H1 (cell line): ENCODE measurements around the gene PTPA. TPM values are rescaled to one million over a fixed set of nuclear protein-coding genes. Genes with fewer than 3 reads are reported as not detected.

Experiments
- CBX5 ChIP-seq: fragments of 300-800, 300-1000 bp; sonication (generic); IDR thresholded peaks from 2 replicates; pipeline ENCODE4 v1.7.1; 2016; ENCODE audit warnings: antibody characterized with exemption, low read length, low read depth
- CHD7 ChIP-seq: fragments of 300-600 bp; sonication (generic); IDR thresholded peaks from 2 replicates; pipeline ENCODE4 v1.7.1; 2012; ENCODE audit warnings: low read length, moderate library complexity, mild to moderate bottlenecking, inconsistent platforms; ENCODE audit not compliant: insufficient replicate concordance
- EP300 ChIP-seq, 2 experiments: IDR thresholded peaks; 1 replicate in 1 of 2; 2 replicates in 1 of 2; pipeline ENCODE4 v1.6.1; 2011 to 2012; ENCODE audit warnings: low read depth in 2 of 2, low read length in 2 of 2, mild to moderate bottlenecking in 2 of 2, borderline replicate concordance in 1 of 2, inconsistent platforms in 1 of 2, moderate library complexity in 1 of 2
- JUND ChIP-seq: IDR thresholded peaks from 2 replicates; pipeline ENCODE4 v1.6.1; 2011; ENCODE audit warnings: mild to moderate bottlenecking, improper control_type of control experiment, low read length
- KDM4A ChIP-seq: IDR thresholded peaks from one replicate; pipeline ENCODE4 v1.7.1; 2012; ENCODE audit warnings: low read depth, mild to moderate bottlenecking, moderate library complexity, low read length, inconsistent platforms; ENCODE audit not compliant: severe bottlenecking
- POLR2A ChIP-seq, 2 experiments: IDR thresholded peaks; 1 replicate in 1 of 2; 2 replicates in 1 of 2; pipeline ENCODE4 v1.6.1; 2011; ENCODE audit warnings: low read depth in 2 of 2, low read length in 2 of 2, mild to moderate bottlenecking in 2 of 2; ENCODE audit errors: control extremely low read depth in 1 of 2
- SAP30 ChIP-seq: fragments of 300-600 bp; sonication (generic); IDR thresholded peaks from 2 replicates; pipeline ENCODE4 v1.7.1; 2012; ENCODE audit warnings: low read length, moderate library complexity, mild to moderate bottlenecking, inconsistent platforms; ENCODE audit not compliant: insufficient read depth, insufficient replicate concordance
- SRF ChIP-seq: IDR thresholded peaks from 2 replicates; pipeline ENCODE4 v1.6.1; 2011; ENCODE audit warnings: mild to moderate bottlenecking, low read depth, low read length, moderate library complexity
- polyA plus RNA-seq, 7 experiments: library from polyadenylated mRNA; depleted of rRNA in 3 of 7; stranded (reverse) in 5 of 7; unstranded in 2 of 7; fragments of >200 nt in 5 of 7; fragments of 200-250 nt in 2 of 7; gene quantifications; 1 replicate in 5 of 7; 2 replicates in 1 of 7; 4 replicates in 1 of 7; pipeline versions ENCODE4 v1.2.1 to v1.2.3, GENCODE V29; 2011 to 2013; ENCODE audit warnings: missing spikeins in 2 of 7, mixed read lengths in 2 of 7
- total RNA-seq: library from RNA; stranded (reverse); fragmentation: NEBNext Ultra II Directional; extraction: Animal tissue kit (Norgen Biotek cat#: 25700); gene quantifications from 2 replicates; pipeline ENCODE4 v1.2.1, GENCODE V29; 2021
- TF ChIP-seq, protein P1 (sequence below), 3 experiments: IDR thresholded peaks; 1 replicate in 2 of 3; 2 replicates in 1 of 3; pipeline versions ENCODE4 v1.5.1 to v1.6.1; 2011; ENCODE audit warnings: low read length in 3 of 3, mild to moderate bottlenecking in 3 of 3, inconsistent platforms in 2 of 3, low read depth in 1 of 3, moderate library complexity in 1 of 3; ENCODE audit not compliant: insufficient read depth in 1 of 3; ENCODE audit errors: control extremely low read depth in 1 of 3

The PTPA gene
- total and polyA plus RNA-seq, 2 of the 8 experiments (the other 6 are each of a cell fraction or from before 2014, with no cell fraction given) = 114 to 145 TPM

GRCh38 chr9:129172816-129173215, 61.6 kb downstream of the PTPA start (continued):
- TF ChIP-seq CHD7 (no peak), SAP30 (no peak), JUND (no peak), KDM4A (no peak), POLR2A (IDR thresholded peaks at IDR 0.05; ENCODE audit: control extremely low read depth in 1 of 2, low read depth in 2 of 2, low read length in 2 of 2) (no peak), CBX5 (no peak), EP300 (IDR thresholded peaks at IDR 0.05; ENCODE audit: borderline replicate concordance in 1 of 2, low read depth in 2 of 2, low read length in 2 of 2) (no peak), SRF (no peak)
- TF ChIP-seq, protein P1, sequence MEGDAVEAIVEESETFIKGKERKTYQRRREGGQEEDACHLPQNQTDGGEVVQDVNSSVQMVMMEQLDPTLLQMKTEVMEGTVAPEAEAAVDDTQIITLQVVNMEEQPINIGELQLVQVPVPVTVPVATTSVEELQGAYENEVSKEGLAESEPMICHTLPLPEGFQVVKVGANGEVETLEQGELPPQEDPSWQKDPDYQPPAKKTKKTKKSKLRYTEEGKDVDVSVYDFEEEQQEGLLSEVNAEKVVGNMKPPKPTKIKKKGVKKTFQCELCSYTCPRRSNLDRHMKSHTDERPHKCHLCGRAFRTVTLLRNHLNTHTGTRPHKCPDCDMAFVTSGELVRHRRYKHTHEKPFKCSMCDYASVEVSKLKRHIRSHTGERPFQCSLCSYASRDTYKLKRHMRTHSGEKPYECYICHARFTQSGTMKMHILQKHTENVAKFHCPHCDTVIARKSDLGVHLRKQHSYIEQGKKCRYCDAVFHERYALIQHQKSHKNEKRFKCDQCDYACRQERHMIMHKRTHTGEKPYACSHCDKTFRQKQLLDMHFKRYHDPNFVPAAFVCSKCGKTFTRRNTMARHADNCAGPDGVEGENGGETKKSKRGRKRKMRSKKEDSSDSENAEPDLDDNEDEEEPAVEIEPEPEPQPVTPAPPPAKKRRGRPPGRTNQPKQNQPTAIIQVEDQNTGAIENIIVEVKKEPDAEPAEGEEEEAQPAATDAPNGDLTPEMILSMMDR (IDR thresholded peaks at IDR 0.05; ENCODE audit: control extremely low read depth in 1 of 3, insufficient read depth in 1 of 3, low read depth in 1 of 3, low read length in 3 of 3) = no peak
